Type B pancreatic cell (in vitro differentiated cells): Measurements from ENCODE around the gene HOXB7. TPM values are rescaled to one million over a fixed set of nuclear protein-coding genes. Genes with fewer than 3 reads are reported as not detected.

Experiments used
- DNase-seq: peaks from one replicate; pipeline ENCODE4 v3.0.0; 2021; ENCODE audit warnings: mixed read lengths; ENCODE audit not compliant: unreplicated experiment; ENCODE audit errors: extremely low spot score
- H3K27ac Mint-ChIP-seq: 2 replicates; pipeline ENCODE4 v1.8.0; 2021; ENCODE audit warnings: mild to moderate bottlenecking, mixed read lengths
- H3K27me3 Mint-ChIP-seq: 2 replicates; pipeline ENCODE4 v1.8.0; 2021; ENCODE audit warnings: mixed read lengths
- H3K36me3 Mint-ChIP-seq: 2 replicates; pipeline ENCODE4 v1.8.0; 2021; ENCODE audit warnings: mixed read lengths
- H3K4me1 Mint-ChIP-seq: one replicate; pipeline ENCODE4 v1.8.0; 2021; ENCODE audit warnings: mixed read lengths; ENCODE audit not compliant: unreplicated experiment
- H3K4me3 Mint-ChIP-seq: 2 replicates; pipeline ENCODE4 v1.8.0; 2021; ENCODE audit warnings: mild to moderate bottlenecking, mixed read lengths
- H3K9me3 Mint-ChIP-seq: 2 replicates; pipeline ENCODE4 v1.8.0; 2021; ENCODE audit warnings: mixed read lengths
- total RNA-seq: library from RNA; stranded (reverse); gene quantifications from 2 replicates; pipeline ENCODE4 v1.2.1, GENCODE V29; 2021; ENCODE audit warnings: low replicate concordance
- TF ChIP-seq, protein P1 (sequence below): fragments of 200-600 bp; sonication (generic); conservative IDR thresholded peaks from 2 replicates; pipeline ENCODE4 v1.5.0; 2021; ENCODE audit warnings: antibody characterized with exemption, mild to moderate bottlenecking

The HOXB7 gene
- total RNA-seq, 1 donor from 2014 or later = 9.8 TPM

DNA sequence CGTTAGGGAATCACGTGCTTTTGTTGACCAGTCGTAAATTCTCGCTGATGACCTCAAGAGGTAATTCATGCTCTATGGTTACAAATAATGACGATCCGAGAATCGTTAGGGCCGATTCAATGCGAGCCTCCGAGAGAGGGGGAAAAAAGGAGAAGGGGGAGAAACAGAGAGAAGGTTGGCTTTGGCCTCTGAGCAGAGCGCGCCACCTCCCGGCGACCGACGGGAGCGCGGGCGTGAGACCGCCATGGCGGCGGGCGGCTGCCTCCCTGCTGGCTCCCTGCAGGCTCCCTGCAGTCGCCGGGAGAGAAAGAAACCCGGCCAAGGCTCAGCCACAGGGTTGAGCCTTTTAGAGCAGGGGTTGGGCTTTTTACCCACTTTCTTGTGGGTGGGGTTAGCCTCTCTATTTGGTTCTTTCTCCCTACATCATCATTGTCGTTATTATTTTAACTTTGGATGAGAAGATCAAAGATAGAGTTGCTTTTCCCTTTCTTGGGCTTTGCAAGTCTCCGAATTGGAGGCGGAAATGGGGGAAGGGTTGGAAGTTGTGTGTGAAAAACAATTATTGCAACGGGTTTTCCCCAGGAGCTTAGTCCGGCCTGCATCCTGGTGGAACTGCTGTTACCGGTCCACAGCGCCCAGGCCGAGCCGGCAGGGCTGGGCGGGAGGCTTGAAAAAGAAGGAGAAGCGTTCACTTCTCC lies 16.8 kb downstream of the HOXB7 start:
- Mint-ChIP-seq H3K27ac (peak overlapping the region; percentile 97), H3K4me1 (peaks cover 56% of the 10 kb centered on the region), H3K4me3 (peak overlapping the region; percentile 91), H3K36me3 (peaks cover 26% of the 10 kb centered on the region), H3K27me3 (peaks cover 94% of the 10 kb centered on the region), H3K9me3 (no peaks in the 10 kb centered on the region)
- DNase-seq = peak; percentile 95
- TF ChIP-seq, protein P1, sequence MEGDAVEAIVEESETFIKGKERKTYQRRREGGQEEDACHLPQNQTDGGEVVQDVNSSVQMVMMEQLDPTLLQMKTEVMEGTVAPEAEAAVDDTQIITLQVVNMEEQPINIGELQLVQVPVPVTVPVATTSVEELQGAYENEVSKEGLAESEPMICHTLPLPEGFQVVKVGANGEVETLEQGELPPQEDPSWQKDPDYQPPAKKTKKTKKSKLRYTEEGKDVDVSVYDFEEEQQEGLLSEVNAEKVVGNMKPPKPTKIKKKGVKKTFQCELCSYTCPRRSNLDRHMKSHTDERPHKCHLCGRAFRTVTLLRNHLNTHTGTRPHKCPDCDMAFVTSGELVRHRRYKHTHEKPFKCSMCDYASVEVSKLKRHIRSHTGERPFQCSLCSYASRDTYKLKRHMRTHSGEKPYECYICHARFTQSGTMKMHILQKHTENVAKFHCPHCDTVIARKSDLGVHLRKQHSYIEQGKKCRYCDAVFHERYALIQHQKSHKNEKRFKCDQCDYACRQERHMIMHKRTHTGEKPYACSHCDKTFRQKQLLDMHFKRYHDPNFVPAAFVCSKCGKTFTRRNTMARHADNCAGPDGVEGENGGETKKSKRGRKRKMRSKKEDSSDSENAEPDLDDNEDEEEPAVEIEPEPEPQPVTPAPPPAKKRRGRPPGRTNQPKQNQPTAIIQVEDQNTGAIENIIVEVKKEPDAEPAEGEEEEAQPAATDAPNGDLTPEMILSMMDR = peak; percentile 96

GRCh38 chr17:48593126-48593829 lies 17.5 kb downstream of the HOXB7 start, which contains the start of gene HOXB5:
TSS of gene HOXB5 (minus strand) at chr17:48593779. CDS start at chr17:48593682, 97 bp downstream.
- Mint-ChIP-seq H3K27ac (peak within 1 kb of the TSS; percentile 97), H3K36me3 (peaks cover 26% of the 10 kb centered on the region), H3K4me3 (peak within 1 kb of the TSS; percentile 91), H3K4me1 (peaks cover 54% of the 10 kb centered on the region), H3K27me3 (peaks cover 94% of the 10 kb centered on the region), H3K9me3 (no peaks in the 10 kb centered on the region)
- TF ChIP-seq, protein P1 = no peak
- no peak for DNase-seq

- Mint-ChIP-seq H3K9me3 (no peaks in the 10 kb centered on the region), H3K4me1 (peaks cover 50% of the 10 kb centered on the region), H3K27me3 (peaks cover 94% of the 10 kb centered on the region), H3K4me3 (peak overlapping the region; percentile 91), H3K36me3 (peaks cover 27% of the 10 kb centered on the region), H3K27ac (peak overlapping the region; percentile 97)
- no peak for DNase-seq
- TF ChIP-seq, protein P1 = no peak
Measured at GRCh38 chr17:48592577-48592976, 18.2 kb downstream of the HOXB7 start.

DNA sequence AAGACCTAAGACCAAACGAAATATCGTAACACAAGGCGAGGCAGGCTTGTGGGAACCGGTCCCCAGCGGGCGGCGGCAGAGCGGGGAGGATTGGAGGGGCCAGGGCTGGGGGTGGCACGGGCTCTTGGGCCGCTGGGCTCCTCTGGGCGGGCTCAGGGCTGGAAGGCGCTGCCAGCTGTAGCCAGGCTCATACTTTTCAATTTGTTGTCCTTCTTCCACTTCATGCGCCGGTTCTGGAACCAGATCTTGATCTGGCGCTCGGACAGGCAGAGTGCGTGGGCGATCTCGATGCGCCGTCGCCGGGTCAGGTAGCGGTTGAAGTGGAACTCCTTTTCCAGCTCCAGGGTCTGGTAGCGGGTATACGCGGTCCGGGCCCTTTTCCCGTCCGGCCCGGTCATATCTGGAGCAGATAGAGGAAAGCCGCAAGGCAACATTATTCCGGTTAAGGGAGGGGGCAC lies 18.7 kb downstream of the HOXB7 start:
- peaks cover 50% of the 10 kb centered on the region for H3K4me1 Mint-ChIP-seq
- peaks cover 94% of the 10 kb centered on the region for H3K27me3 Mint-ChIP-seq
- peak overlapping the region; percentile 91 for H3K4me3 Mint-ChIP-seq
- no peaks in the 10 kb centered on the region for H3K9me3 Mint-ChIP-seq
- H3K36me3 Mint-ChIP-seq = peaks cover 32% of the 10 kb centered on the region
- TF ChIP-seq, protein P1 = no peak
- DNase-seq = no peak
- peak overlapping the region; percentile 97 for H3K27ac Mint-ChIP-seq

DNA sequence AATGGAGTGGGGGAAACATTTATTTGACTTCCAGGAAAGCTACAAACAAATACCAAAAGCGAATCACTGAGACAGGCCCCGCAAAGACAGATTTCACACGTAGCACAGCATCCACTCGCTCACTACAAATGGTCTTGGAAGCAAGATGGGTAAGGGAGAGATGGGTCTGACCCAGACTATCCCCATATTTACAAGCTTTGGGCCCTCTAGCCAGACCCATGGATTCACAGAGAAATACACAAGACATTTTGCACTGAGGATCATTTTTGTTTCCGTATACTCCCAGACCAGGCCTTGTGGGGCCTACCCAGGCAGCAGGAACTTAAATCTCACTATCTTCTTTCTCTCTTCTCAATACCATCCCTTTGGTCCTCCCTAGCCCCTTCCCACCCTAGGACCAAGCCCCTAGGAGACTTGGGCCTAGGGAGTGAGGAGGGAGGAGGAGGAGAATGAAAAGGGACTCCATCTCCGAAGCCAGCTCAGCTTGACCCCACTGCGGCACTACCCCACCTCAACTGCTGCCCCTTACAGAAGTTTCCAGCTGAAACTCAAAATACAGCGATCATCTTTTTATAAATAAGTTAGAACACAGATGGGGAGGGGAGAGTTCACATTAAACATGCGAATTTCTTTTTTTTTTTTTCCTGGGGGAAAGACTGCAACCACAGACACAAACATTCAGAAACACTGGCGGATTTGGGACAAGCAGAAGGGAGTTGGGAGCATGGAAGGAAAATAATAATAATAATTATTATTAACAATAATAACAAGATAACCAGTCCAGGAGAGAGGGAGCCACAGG lies 19.4 kb downstream of the HOXB7 start:
- Mint-ChIP-seq H3K27me3 (peaks cover 94% of the 10 kb centered on the region), H3K27ac (peak overlapping the region; percentile 97), H3K4me1 (peaks cover 49% of the 10 kb centered on the region)

More for the DNA sequence above, 19.4 kb downstream of the HOXB7 start:
- Mint-ChIP-seq H3K4me3 (peak overlapping the region; percentile 91), H3K36me3 (peaks cover 33% of the 10 kb centered on the region), H3K9me3 (no peaks in the 10 kb centered on the region)
- TF ChIP-seq, protein P1 = no peak
- no peak for DNase-seq
